ENCODE measurements around the gene RAD50. TPM values are rescaled to one million over a fixed set of nuclear protein-coding genes. Genes with fewer than 3 reads are reported as not detected.
A peak's percentile ranks its signal among the peaks of the same experiment; 100 is the strongest.

Gene RAD50
- polyA plus RNA-seq, 1 experiment: 25.3 TPM

- H3K27me3 ChIP-seq (ENCODE audit: control insufficient read depth, insufficient read depth, low read length): no peaks in the 10 kb centered on the region
- H3K27ac ChIP-seq (ENCODE audit: low read depth, low read length): peak overlapping the region; percentile 34
- DNase-seq (ENCODE audit: low read depth, low spot score): no peak
- CTCF ChIA-PET: interaction anchor here (1.1 to 1.5 kb wide), 4 partner anchors 14 to 291 kb away, joined by 3 to 8 read pairs (median 3); partner anchors contain the start of gene KIF3A
- peaks cover 3% of the 10 kb centered on the region; the same call in 1 of the 2 replicates for H3K9me3 ChIP-seq (ENCODE audit: control insufficient read depth, insufficient read depth, low read length)
- POLR2A ChIA-PET: interaction anchor here (0.6 kb wide), 1 partner anchor 11 kb away, joined by 3 read pairs; no protein-coding TSS in a partner anchor
- TF ChIP-seq CTCF (IDR thresholded peaks at IDR 0.05; ENCODE audit: low read depth, low read length): no peak
- H3K4me3 ChIP-seq (ENCODE audit: low read depth, low read length): no peak overlapping the region
Measured at GRCh38 chr5:132677682-132678400, 121.1 kb downstream of the RAD50 start.

GRCh38 chr5:132678735-132679134, 122.0 kb downstream of the RAD50 start:
- ChIA-PET POLR2A (no interaction called here), CTCF (interaction anchor here (0.6 kb wide), 1 partner anchor 151 kb away, joined by 3 read pairs; no protein-coding TSS in a partner anchor)

GRCh38 chr5:132679166-132679565, 122.4 kb downstream of the RAD50 start:
- TF ChIP-seq CTCF (IDR thresholded peaks at IDR 0.05; ENCODE audit: low read depth, low read length): no peak
- CTCF ChIA-PET: interaction anchor here (0.6 kb wide), 1 partner anchor 152 kb away, joined by 3 read pairs; no protein-coding TSS in a partner anchor
- no peak for DNase-seq (ENCODE audit: low read depth, low spot score)
- POLR2A ChIA-PET: no interaction called here
- no peak overlapping the region for H3K4me3 ChIP-seq (ENCODE audit: low read depth, low read length)
- H3K27me3 ChIP-seq (ENCODE audit: control insufficient read depth, insufficient read depth, low read length): no peaks in the 10 kb centered on the region
- no peak overlapping the region for H3K27ac ChIP-seq (ENCODE audit: low read depth, low read length)
- peaks cover 3% of the 10 kb centered on the region; the same call in 1 of the 2 replicates for H3K9me3 ChIP-seq (ENCODE audit: control insufficient read depth, insufficient read depth, low read length)

More at GRCh38 chr5:132678735-132679134, 122.0 kb downstream of the RAD50 start:
- no peak for TF ChIP-seq CTCF (IDR thresholded peaks at IDR 0.05; ENCODE audit: low read depth, low read length)
- Histone ChIP-seq H3K4me3 (ENCODE audit: low read depth, low read length) (no peak overlapping the region), H3K27ac (ENCODE audit: low read depth, low read length) (no peak overlapping the region), H3K27me3 (ENCODE audit: control insufficient read depth, insufficient read depth, low read length) (no peaks in the 10 kb centered on the region), H3K9me3 (ENCODE audit: control insufficient read depth, insufficient read depth, low read length) (peaks cover 3% of the 10 kb centered on the region; the same call in 1 of the 2 replicates)
- no peak for DNase-seq (ENCODE audit: low read depth, low spot score)

GRCh38 chr5:132679717-132680380, 123.1 kb downstream of the RAD50 start:
- peaks cover 2% of the 10 kb centered on the region; the same call in 1 of the 2 replicates for H3K9me3 ChIP-seq (ENCODE audit: control insufficient read depth, insufficient read depth, low read length)
- H3K4me3 ChIP-seq (ENCODE audit: low read depth, low read length): no peak overlapping the region
- no peak overlapping the region for H3K27ac ChIP-seq (ENCODE audit: low read depth, low read length)
- TF ChIP-seq CTCF (IDR thresholded peaks at IDR 0.05; ENCODE audit: low read depth, low read length): no peak
- no peak for DNase-seq (ENCODE audit: low read depth, low spot score)
- no peaks in the 10 kb centered on the region for H3K27me3 ChIP-seq (ENCODE audit: control insufficient read depth, insufficient read depth, low read length)
- ChIA-PET POLR2A (no interaction called here), CTCF (interaction anchor here (0.5 kb wide), 1 partner anchor 28 kb away, joined by 3 read pairs; no protein-coding TSS in a partner anchor)
